LNCaP clone FGC (cell line): ENCODE measurements around the gene OXSR1.
"Not testable (repeated sequence)": the region's sequence is repeated elsewhere in the genome, so short reads cannot be mapped to it uniquely, and the experiment has no call there.

Source experiments
- DNase-seq: peaks from one replicate; pipeline ENCODE4 v3.0.0-alpha.2; 2011; ENCODE audit warnings: low read depth
- H3K4me3 ChIP-seq: 2 replicates; pipeline ENCODE4 v1.5.1; 2011; ENCODE audit warnings: mild to moderate bottlenecking, low read depth, low read length, control low read depth
- CTCF ChIP-seq: IDR thresholded peaks from 2 replicates; pipeline ENCODE4 v1.5.1; 2012; ENCODE audit warnings: mild to moderate bottlenecking; ENCODE audit not compliant: control insufficient read depth, insufficient read depth; ENCODE audit errors: extremely low read depth

OXSR1 gene

GRCh38 chr3:38153221-38153620 lies 12.1 kb upstream of the OXSR1 start:
- H3K4me3 ChIP-seq, result no peak overlapping the region
- no peak for TF ChIP-seq CTCF
- DNase-seq, result no peak

GRCh38 chr3:38154033-38154494 lies 11.3 kb upstream of the OXSR1 start:
- TF ChIP-seq CTCF, result no peak
- DNase-seq, result no peak
- H3K4me3 ChIP-seq, result no peak overlapping the region

- DNase-seq, result no peak
- H3K4me3 ChIP-seq, result no peak overlapping the region
- TF ChIP-seq CTCF, result no peak
Observed at GRCh38 chr3:38154625-38155255, 10.6 kb upstream of the OXSR1 start.

GRCh38 chr3:38155825-38156224 lies 9.5 kb upstream of the OXSR1 start:
- H3K4me3 ChIP-seq, result no peak overlapping the region
- no peak for TF ChIP-seq CTCF
- DNase-seq, result no peak

- TF ChIP-seq CTCF, result no peak
- DNase-seq, result no peak
Observed at GRCh38 chr3:38157117-38157516, 8.2 kb upstream of the OXSR1 start.

GRCh38 chr3:38157595-38157994 lies 7.7 kb upstream of the OXSR1 start:
- TF ChIP-seq CTCF, result no peak
- H3K4me3 ChIP-seq, result no peak overlapping the region
- no peak for DNase-seq

More at GRCh38 chr3:38157117-38157516, 8.2 kb upstream of the OXSR1 start:
- H3K4me3 ChIP-seq, result no peak overlapping the region

GRCh38 chr3:38158472-38158871 lies 6.9 kb upstream of the OXSR1 start:
- no peak for DNase-seq

GRCh38 chr3:38160704-38161103 lies 4.6 kb upstream of the OXSR1 start:
- DNase-seq, H3K4me3 ChIP-seq: not testable (repeated sequence)

More at GRCh38 chr3:38158472-38158871, 6.9 kb upstream of the OXSR1 start:
- no peak overlapping the region for H3K4me3 ChIP-seq
- TF ChIP-seq CTCF, result no peak
